Gastroesophageal sphincter (tissue), 2 donors: ENCODE data around the gene WDR59.

ENCODE experiments used
- EP300 ChIP-seq: sonication (generic); formaldehyde crosslinking; IDR thresholded peaks from one replicate; pipeline ENCODE4 v1.6.1; 2017; ENCODE audit warnings: antibody characterized with exemption, mild to moderate bottlenecking
- POLR2A ChIP-seq, 2 donors: fragments of 450-650 bp; IDR thresholded peaks; one replicate each; pipeline ENCODE4 v1.6.1; 2017; ENCODE audit warnings: antibody characterized with exemption in 2 of 2, mild to moderate bottlenecking in 2 of 2, moderate library complexity in 1 of 2

DNA sequence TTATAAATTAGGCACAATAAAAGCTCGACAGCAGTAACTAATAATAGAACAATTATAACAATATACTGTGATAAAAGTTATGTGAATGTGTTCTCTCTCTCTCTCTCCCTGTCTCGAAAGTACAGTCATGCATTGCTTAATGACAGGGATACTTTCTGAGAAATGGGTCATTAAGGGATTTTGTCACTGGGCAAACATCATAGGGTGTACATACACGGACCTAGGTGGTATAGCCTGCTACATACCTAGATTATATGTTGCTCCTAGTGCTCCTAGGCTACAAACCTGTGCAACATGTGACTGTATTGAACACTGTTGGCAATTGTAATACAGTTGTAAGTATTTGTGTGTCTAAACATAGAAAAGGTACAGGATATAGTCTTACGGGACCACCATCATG lies 20.8 kb upstream of the WDR59 start:
- TF ChIP-seq EP300 (no peak), POLR2A (IDR thresholded peaks at IDR 0.05) (no peak)
